Esophagus muscularis mucosa (tissue), 4 donors: ENCODE data around the gene SEC23IP.

Source experiments
- EP300 ChIP-seq: sonication (generic); formaldehyde crosslinking; IDR thresholded peaks from one replicate; pipeline ENCODE4 v1.6.1; 2017; ENCODE audit warnings: antibody characterized with exemption
- POLR2A ChIP-seq: fragments of 450-650 bp; IDR thresholded peaks from one replicate; pipeline ENCODE4 v1.6.1; 2017; ENCODE audit warnings: antibody characterized with exemption, moderate library complexity, mild to moderate bottlenecking, low read depth
- POLR2AphosphoS5 ChIP-seq, 2 donors: sonication (generic); formaldehyde crosslinking; IDR thresholded peaks; one replicate each; pipeline ENCODE4 v1.6.1; 2017; ENCODE audit warnings: antibody characterized with exemption in 2 of 2
- TF ChIP-seq, protein P1 (sequence below), 3 experiments: fragments of 200-600 bp in 2 of 3; fragments of 450-650 bp in 1 of 3; sonication (generic) in 2 of 3; IDR thresholded peaks; one replicate each; pipeline ENCODE4 v1.5.1; 2017 to 2019; ENCODE audit warnings: antibody characterized with exemption in 3 of 3, mild to moderate bottlenecking in 2 of 3, moderate library complexity in 1 of 3

DNA sequence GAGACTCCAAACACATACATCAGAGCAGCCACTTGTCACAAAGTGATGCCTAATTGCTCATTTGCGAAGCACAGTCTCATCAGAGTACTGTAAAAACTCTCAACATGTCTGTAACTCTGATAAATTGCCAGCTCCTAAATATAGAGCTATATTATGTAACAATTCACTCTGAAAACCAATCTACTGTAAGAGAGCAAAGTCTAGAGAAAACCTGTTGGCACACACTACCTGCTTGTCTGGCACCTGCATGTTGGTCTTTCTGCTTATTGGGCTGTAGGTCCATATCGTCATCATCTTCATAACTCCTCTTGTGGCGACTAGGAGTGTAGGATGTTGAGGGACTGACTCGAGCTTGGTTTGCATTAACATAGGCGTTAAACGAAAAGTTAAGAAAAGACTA, 39.7 kb upstream of the SEC23IP start:
- TF ChIP-seq, protein P1, sequence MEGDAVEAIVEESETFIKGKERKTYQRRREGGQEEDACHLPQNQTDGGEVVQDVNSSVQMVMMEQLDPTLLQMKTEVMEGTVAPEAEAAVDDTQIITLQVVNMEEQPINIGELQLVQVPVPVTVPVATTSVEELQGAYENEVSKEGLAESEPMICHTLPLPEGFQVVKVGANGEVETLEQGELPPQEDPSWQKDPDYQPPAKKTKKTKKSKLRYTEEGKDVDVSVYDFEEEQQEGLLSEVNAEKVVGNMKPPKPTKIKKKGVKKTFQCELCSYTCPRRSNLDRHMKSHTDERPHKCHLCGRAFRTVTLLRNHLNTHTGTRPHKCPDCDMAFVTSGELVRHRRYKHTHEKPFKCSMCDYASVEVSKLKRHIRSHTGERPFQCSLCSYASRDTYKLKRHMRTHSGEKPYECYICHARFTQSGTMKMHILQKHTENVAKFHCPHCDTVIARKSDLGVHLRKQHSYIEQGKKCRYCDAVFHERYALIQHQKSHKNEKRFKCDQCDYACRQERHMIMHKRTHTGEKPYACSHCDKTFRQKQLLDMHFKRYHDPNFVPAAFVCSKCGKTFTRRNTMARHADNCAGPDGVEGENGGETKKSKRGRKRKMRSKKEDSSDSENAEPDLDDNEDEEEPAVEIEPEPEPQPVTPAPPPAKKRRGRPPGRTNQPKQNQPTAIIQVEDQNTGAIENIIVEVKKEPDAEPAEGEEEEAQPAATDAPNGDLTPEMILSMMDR (IDR thresholded peaks at IDR 0.05) = no peak
- TF ChIP-seq POLR2AphosphoS5 (IDR thresholded peaks at IDR 0.05) (no peak), POLR2A (no peak), EP300 (no peak)
